HCT116 (cell line): ENCODE results near the gene BCHE. TPM values are rescaled to one million over a fixed set of nuclear protein-coding genes. Genes with fewer than 3 reads are reported as not detected.

Source experiments
- ATAC-seq: fragments of 200-7000 bp; cut with Tn5 transposase; 2 replicates; pipeline ENCODE4 v1.9.1; 2020; ENCODE audit warnings: mild to moderate bottlenecking, moderate library complexity
- BruUV-seq: library from RNA; stranded (reverse); fragments of 400-500 nt; replicated peaks from 2 replicates; lab custom pipeline; 2021; lab: Mats Ljungman, UMichigan
- CTCF ChIA-PET: fragments of 300-600 bp; sonication (Branson Sonifier 250); formaldehyde crosslinking; loops from one replicate; lab custom pipeline; 2021; ENCODE audit warnings: antibody characterized with exemption; lab: Charles Lee
- POLR2A ChIA-PET: fragments of 300-600, 350-600 bp; sonication (Branson Sonifier 250); formaldehyde crosslinking; loops from one replicate; lab custom pipeline; 2021; ENCODE audit warnings: antibody characterized with exemption; lab: Charles Lee
- RAD21 ChIA-PET, 2 experiments: fragments of 300-600 bp; sonication (Branson Sonifier 250); formaldehyde crosslinking; loops; one replicate each; lab custom pipeline; 2023; ENCODE audit warnings: low total read pairs in 2 of 2; ENCODE audit not compliant: uncharacterized antibody in 2 of 2, unreplicated experiment in 2 of 2, low non-redundant PET in 1 of 2; lab: Charles Lee
- DNase-seq: peaks from one replicate; pipeline ENCODE4 v3.0.0-alpha.2; 2010; ENCODE audit warnings: low read depth, low spot score
- H2AFZ ChIP-seq: fragments of 200-600 bp; shearing (Covaris generic), sonication (generic); 2 replicates; pipeline ENCODE4 v1.6.1; 2017; ENCODE audit warnings: low read depth, mixed run types, mixed read lengths, antibody characterized with exemption, low read length; ENCODE audit not compliant: poor library complexity, severe bottlenecking
- H3K27ac ChIP-seq: 2 replicates; pipeline ENCODE4 v1.5.1; 2012; ENCODE audit warnings: low read depth, low read length
- H3K27me3 ChIP-seq: fragments of 200-600 bp; sonication (generic); 2 replicates; pipeline ENCODE4 v1.6.1; 2016; ENCODE audit warnings: mixed run types, low read length, mixed read lengths; ENCODE audit not compliant: insufficient read depth
- H3K36me3 ChIP-seq, 2 experiments: fragments of 200-500 bp in 1 of 2; fragments of 200-600 bp in 1 of 2; sonication (Bioruptor generic) in 1 of 2; sonication (generic) in 1 of 2; 2 replicates each; pipeline versions ENCODE4 v1.5.1 to v1.6.1; 2014 to 2016; ENCODE audit warnings: low read length in 2 of 2, inconsistent platforms in 1 of 2, mixed read lengths in 1 of 2, mixed run types in 1 of 2; ENCODE audit not compliant: insufficient read depth in 2 of 2, control insufficient read depth in 1 of 2
- H3K4me1 ChIP-seq, 2 experiments: fragments of 200-600 bp in 1 of 2; sonication (generic) in 1 of 2; 2 replicates each; pipeline versions ENCODE4 v1.5.1 to v1.6.1; 2012 to 2017; ENCODE audit warnings: low read length in 2 of 2, inconsistent platforms in 1 of 2, mild to moderate bottlenecking in 1 of 2, mixed read lengths in 1 of 2, mixed run types in 1 of 2, moderate library complexity in 1 of 2; ENCODE audit not compliant: insufficient read depth in 2 of 2, control insufficient read depth in 1 of 2
- H3K4me2 ChIP-seq: fragments of 200-600 bp; sonication (generic); 2 replicates; pipeline ENCODE4 v1.6.1; 2017; ENCODE audit warnings: mixed run types, low read length, mixed read lengths
- H3K4me3 ChIP-seq, 2 experiments: fragments of 200-600 bp in 1 of 2; sonication (generic) in 1 of 2; replicated peaks in 1 of 2; 2 replicates each; pipeline ENCODE4 v1.5.1; 2011 to 2016; ENCODE audit warnings: low read length in 2 of 2, control low read depth in 1 of 2, low read depth in 1 of 2, mild to moderate bottlenecking in 1 of 2, mixed read lengths in 1 of 2, mixed run types in 1 of 2
- H3K79me2 ChIP-seq: fragments of 200-600 bp; sonication (generic); 2 replicates; pipeline ENCODE4 v1.6.1; 2017; ENCODE audit warnings: mild to moderate bottlenecking, mixed run types, low read length, moderate library complexity, mixed read lengths; ENCODE audit not compliant: insufficient read depth
- H3K9ac ChIP-seq: fragments of 200-600 bp; sonication (generic); 2 replicates; pipeline ENCODE4 v1.6.1; 2016; ENCODE audit warnings: low read length, mixed read lengths
- H3K9me2 ChIP-seq: fragments of 200-600 bp; sonication (generic), shearing (Covaris generic); 2 replicates; pipeline ENCODE4 v1.6.1; 2017; ENCODE audit warnings: mixed run types, mild to moderate bottlenecking, moderate library complexity; ENCODE audit not compliant: insufficient read depth
- H3K9me3 ChIP-seq, 2 experiments: fragments of 200-500 bp in 1 of 2; fragments of 200-600 bp in 1 of 2; sonication (Bioruptor generic) in 1 of 2; sonication (generic) in 1 of 2; 2 replicates each; pipeline ENCODE4 v1.6.1; 2014 to 2017; ENCODE audit warnings: low read length in 2 of 2, mixed read lengths in 2 of 2, inconsistent platforms in 1 of 2, low read depth in 1 of 2, mild to moderate bottlenecking in 1 of 2, mixed run types in 1 of 2, moderate library complexity in 1 of 2; ENCODE audit not compliant: control insufficient read depth in 1 of 2, insufficient read depth in 1 of 2
- H4K20me1 ChIP-seq: fragments of 200-600 bp; sonication (generic), shearing (Covaris generic); 2 replicates; pipeline ENCODE4 v1.6.1; 2017; ENCODE audit warnings: mixed run types, mild to moderate bottlenecking, moderate library complexity; ENCODE audit not compliant: insufficient read depth
- CEBPB ChIP-seq: IDR thresholded peaks from 2 replicates; pipeline ENCODE4 v1.6.1; 2012; ENCODE audit warnings: low read depth
- EGR1 ChIP-seq: IDR thresholded peaks from 2 replicates; pipeline ENCODE4 v1.6.1; 2012; ENCODE audit warnings: low read depth
- ELF1 ChIP-seq: IDR thresholded peaks from 2 replicates; pipeline ENCODE4 v1.6.1; 2012; ENCODE audit warnings: low read depth, borderline replicate concordance
- EZH2phosphoT487 ChIP-seq: fragments of 200-600 bp; IDR thresholded peaks from 2 replicates; pipeline ENCODE4 v1.6.1; 2018; ENCODE audit warnings: antibody characterized with exemption, borderline replicate concordance
- FOSL1 ChIP-seq: IDR thresholded peaks from 2 replicates; pipeline ENCODE4 v1.6.1; 2012; ENCODE audit warnings: low read depth
- JUND ChIP-seq: IDR thresholded peaks from 2 replicates; pipeline ENCODE4 v1.6.1; 2012
- POLR2AphosphoS5 ChIP-seq: IDR thresholded peaks from 2 replicates; pipeline ENCODE4 v1.6.1; 2011; ENCODE audit warnings: mild to moderate bottlenecking, low read depth, low read length, moderate library complexity
- RAD21 ChIP-seq: IDR thresholded peaks from 2 replicates; pipeline ENCODE4 v1.6.1; 2012; ENCODE audit warnings: low read depth, mild to moderate bottlenecking
- SIN3A ChIP-seq: IDR thresholded peaks from 2 replicates; pipeline ENCODE4 v1.6.1; 2012; ENCODE audit warnings: low read depth
- YY1 ChIP-seq: IDR thresholded peaks from 2 replicates; pipeline ENCODE4 v1.6.1; 2011; ENCODE audit warnings: low read length, low read depth, moderate library complexity, mild to moderate bottlenecking; ENCODE audit not compliant: insufficient replicate concordance; ENCODE audit errors: extremely low read depth
- ZNF274 ChIP-seq: fragments of 200-500 bp; sonication (Bioruptor generic); IDR thresholded peaks from 2 replicates; pipeline ENCODE4 v1.6.1; 2014; ENCODE audit warnings: mild to moderate bottlenecking, low read depth, low read length, inconsistent platforms
- intact Hi-C: fragments of 100-400 bp; cut with micrococcal nuclease; formaldehyde crosslinking; loops from 2 replicates; pipeline ENCODE4 v1.10.0; 2022
- total RNA-seq: library from RNA; stranded (reverse); gene quantifications from one replicate; pipeline ENCODE4 v1.2.1, GENCODE V29; 2021; ENCODE audit not compliant: unreplicated experiment
- TF ChIP-seq, protein P1 (sequence below): IDR thresholded peaks from 2 replicates; pipeline ENCODE4 v1.6.1; 2012
- TF ChIP-seq, protein P2 (sequence below): IDR thresholded peaks from 2 replicates; pipeline ENCODE4 v1.6.1; 2012
- TF ChIP-seq, protein P3 (sequence below): IDR thresholded peaks from 2 replicates; pipeline ENCODE4 v1.6.1; 2011; ENCODE audit warnings: mild to moderate bottlenecking, low read length, moderate library complexity; ENCODE audit not compliant: insufficient replicate concordance; ENCODE audit errors: extremely low read depth

The BCHE gene
- total RNA-seq, 1 experiment from 2014 or later: not detected

DNA sequence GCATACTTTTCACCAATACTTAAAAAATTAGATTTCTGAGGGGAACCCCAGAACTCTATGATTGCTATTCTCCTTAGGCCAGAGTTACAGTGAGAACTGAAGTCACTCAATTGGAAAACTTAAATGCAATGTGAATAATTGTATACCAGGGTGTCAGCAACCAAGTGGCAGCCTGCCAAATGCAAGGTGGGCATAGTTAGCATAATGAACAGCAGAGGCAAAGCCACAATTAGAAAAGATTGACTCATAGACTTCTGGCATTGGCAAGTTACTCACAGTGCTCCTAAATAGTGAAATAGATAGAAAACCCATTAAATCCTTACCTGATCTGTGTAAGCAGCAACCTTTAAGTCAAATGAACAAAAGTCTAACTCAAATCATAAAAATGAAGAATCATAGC lies 94.9 kb downstream of the BCHE start:
- no peaks in the 10 kb centered on the region for H3K27me3 ChIP-seq
- no peaks in the 10 kb centered on the region for H4K20me1 ChIP-seq
- H3K79me2 ChIP-seq: no peaks in the 10 kb centered on the region
- H3K4me2 ChIP-seq: no peak overlapping the region
- BruUV-seq: no TSS peak
- H3K9me2 ChIP-seq: no peaks in the 10 kb centered on the region
- ChIA-PET POLR2A (no interaction called here), CTCF (no interaction called here), RAD21 (no interaction called here)
- no peak for ATAC-seq
- no peak overlapping the region for H3K4me3 ChIP-seq
- intact Hi-C loops: no loop called here
- H3K4me1 ChIP-seq: 0 out of 4 replicates have a peak, but pooled peaks cover 0 to 3% of the 10 kb centered on the region in 2 experiments
- DNase-seq: no peak
- H3K9me3 ChIP-seq: no peaks in the 10 kb centered on the region
- TF ChIP-seq CEBPB: no peak
- no peak for TF ChIP-seq EGR1
- TF ChIP-seq, protein P1, sequence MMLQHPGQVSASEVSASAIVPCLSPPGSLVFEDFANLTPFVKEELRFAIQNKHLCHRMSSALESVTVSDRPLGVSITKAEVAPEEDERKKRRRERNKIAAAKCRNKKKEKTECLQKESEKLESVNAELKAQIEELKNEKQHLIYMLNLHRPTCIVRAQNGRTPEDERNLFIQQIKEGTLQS: no peak
- TF ChIP-seq, protein P2, sequence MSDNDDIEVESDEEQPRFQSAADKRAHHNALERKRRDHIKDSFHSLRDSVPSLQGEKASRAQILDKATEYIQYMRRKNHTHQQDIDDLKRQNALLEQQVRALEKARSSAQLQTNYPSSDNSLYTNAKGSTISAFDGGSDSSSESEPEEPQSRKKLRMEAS: no peak
- TF ChIP-seq, protein P3, sequence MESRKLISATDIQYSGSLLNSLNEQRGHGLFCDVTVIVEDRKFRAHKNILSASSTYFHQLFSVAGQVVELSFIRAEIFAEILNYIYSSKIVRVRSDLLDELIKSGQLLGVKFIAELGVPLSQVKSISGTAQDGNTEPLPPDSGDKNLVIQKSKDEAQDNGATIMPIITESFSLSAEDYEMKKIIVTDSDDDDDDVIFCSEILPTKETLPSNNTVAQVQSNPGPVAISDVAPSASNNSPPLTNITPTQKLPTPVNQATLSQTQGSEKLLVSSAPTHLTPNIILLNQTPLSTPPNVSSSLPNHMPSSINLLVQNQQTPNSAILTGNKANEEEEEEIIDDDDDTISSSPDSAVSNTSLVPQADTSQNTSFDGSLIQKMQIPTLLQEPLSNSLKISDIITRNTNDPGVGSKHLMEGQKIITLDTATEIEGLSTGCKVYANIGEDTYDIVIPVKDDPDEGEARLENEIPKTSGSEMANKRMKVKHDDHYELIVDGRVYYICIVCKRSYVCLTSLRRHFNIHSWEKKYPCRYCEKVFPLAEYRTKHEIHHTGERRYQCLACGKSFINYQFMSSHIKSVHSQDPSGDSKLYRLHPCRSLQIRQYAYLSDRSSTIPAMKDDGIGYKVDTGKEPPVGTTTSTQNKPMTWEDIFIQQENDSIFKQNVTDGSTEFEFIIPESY: no peak
- TF ChIP-seq ZNF274: no peak
- no peak for TF ChIP-seq JUND
- TF ChIP-seq FOSL1: no peak
- no peak for TF ChIP-seq RAD21
- no peak for TF ChIP-seq EZH2phosphoT487
- TF ChIP-seq POLR2AphosphoS5: no peak
- no peak for TF ChIP-seq ELF1
- TF ChIP-seq SIN3A: no peak
- TF ChIP-seq YY1: no peak
- H3K9ac ChIP-seq: no peak overlapping the region
- H3K36me3 ChIP-seq: no peaks in the 10 kb centered on the region
- no peak overlapping the region for H2AFZ ChIP-seq
- H3K27ac ChIP-seq: no peak overlapping the region
